Uterus (tissue), 4 donors: ENCODE data around the gene IL12B. TPM values are rescaled to one million over a fixed set of nuclear protein-coding genes. Genes with fewer than 3 reads are reported as not detected.

Source experiments
- DNase-seq, 2 donors: peaks; one replicate each; pipeline ENCODE4 v3.0.0-alpha.2; 2019 to 2020
- H3K27ac ChIP-seq, 2 donors: fragments of 200-600 bp; sonication (generic); 1 replicate in 1 of 2; 2 replicates in 1 of 2; pipeline ENCODE4 v1.5.1; 2016 to 2018
- H3K27me3 ChIP-seq, 2 donors: fragments of 200-600 bp; sonication (generic); one replicate each; pipeline ENCODE4 v1.5.1; 2018 to 2019; ENCODE audit warnings: control low read depth in 1 of 2
- H3K36me3 ChIP-seq, 2 donors: fragments of 200-600 bp; sonication (generic); one replicate each; pipeline ENCODE4 v1.5.1; 2019; ENCODE audit warnings: control low read depth in 1 of 2
- H3K4me1 ChIP-seq, 2 donors: fragments of 200-600 bp; sonication (generic); one replicate each; pipeline ENCODE4 v1.5.1; 2018 to 2019; ENCODE audit warnings: control low read depth in 1 of 2
- H3K4me3 ChIP-seq, 2 donors: fragments of 200-600 bp; sonication (generic); 1 replicate in 1 of 2; 2 replicates in 1 of 2; pipeline ENCODE4 v1.5.1; 2018 to 2019; ENCODE audit warnings: mild to moderate bottlenecking in 1 of 2
- H3K9me3 ChIP-seq, 2 donors: fragments of 200-600 bp; sonication (generic); one replicate each; pipeline ENCODE4 v1.5.1; 2019; ENCODE audit warnings: control low read depth in 1 of 2
- CTCF ChIP-seq, 4 experiments: fragments of 200-600 bp in 2 of 4; fragments of 450-650 bp in 2 of 4; sonication (generic) in 2 of 4; IDR thresholded peaks; one replicate each; pipeline ENCODE4 v1.5.1; 2016 to 2019; ENCODE audit warnings: antibody characterized with exemption in 4 of 4, mild to moderate bottlenecking in 2 of 4, moderate library complexity in 1 of 4
- POLR2A ChIP-seq, 2 donors: fragments of 450-650 bp; IDR thresholded peaks; one replicate each; pipeline ENCODE4 v1.6.1; 2016; ENCODE audit warnings: antibody characterized with exemption in 2 of 2, mild to moderate bottlenecking in 1 of 2, moderate library complexity in 1 of 2
- intact Hi-C: fragments of 100-400 bp; cut with DNase I; formaldehyde crosslinking; loops from one replicate; pipeline ENCODE4 v1.15.1; 2023; ENCODE audit warnings: low total_unique reads
- total RNA-seq, 4 donors: library from RNA; depleted of rRNA in 3 of 4; stranded (reverse); fragments of >200 nt in 3 of 4; gene quantifications; one replicate each; pipeline versions ENCODE4 v1.1.0 to v1.2.4, GENCODE V29; 2014 to 2023
- donor health status: DM: yes; HTN: yes; CAD: no.

IL12B gene
- total RNA-seq, 4 donors from 2014 or later: not detected

GRCh38 chr5:159338118-159338517, 7.8 kb upstream of the IL12B start:
- TF ChIP-seq CTCF (IDR thresholded peaks at IDR 0.05): no peak
- TF ChIP-seq POLR2A (IDR thresholded peaks at IDR 0.05): no peak
- H3K36me3 ChIP-seq: no peaks in the 10 kb centered on the region
- H3K27ac ChIP-seq: no peak overlapping the region
- no peaks in the 10 kb centered on the region for H3K4me1 ChIP-seq
- no peaks in the 10 kb centered on the region for H3K27me3 ChIP-seq
- intact Hi-C loops: no loop called here
- no peak overlapping the region for H3K4me3 ChIP-seq
- DNase-seq: no peak
- no peaks in the 10 kb centered on the region for H3K9me3 ChIP-seq

- TF ChIP-seq CTCF (IDR thresholded peaks at IDR 0.05) (no peak), POLR2A (IDR thresholded peaks at IDR 0.05) (no peak)
- Histone ChIP-seq H3K27ac (no peak overlapping the region), H3K4me1 (no peaks in the 10 kb centered on the region), H3K9me3 (no peaks in the 10 kb centered on the region), H3K36me3 (no peaks in the 10 kb centered on the region), H3K4me3 (no peak overlapping the region), H3K27me3 (no peaks in the 10 kb centered on the region)
- intact Hi-C loops: no loop called here
- DNase-seq: no peak
These were observed 7.0 kb upstream of the IL12B start for GRCh38 chr5:159337016-159337955.

DNA sequence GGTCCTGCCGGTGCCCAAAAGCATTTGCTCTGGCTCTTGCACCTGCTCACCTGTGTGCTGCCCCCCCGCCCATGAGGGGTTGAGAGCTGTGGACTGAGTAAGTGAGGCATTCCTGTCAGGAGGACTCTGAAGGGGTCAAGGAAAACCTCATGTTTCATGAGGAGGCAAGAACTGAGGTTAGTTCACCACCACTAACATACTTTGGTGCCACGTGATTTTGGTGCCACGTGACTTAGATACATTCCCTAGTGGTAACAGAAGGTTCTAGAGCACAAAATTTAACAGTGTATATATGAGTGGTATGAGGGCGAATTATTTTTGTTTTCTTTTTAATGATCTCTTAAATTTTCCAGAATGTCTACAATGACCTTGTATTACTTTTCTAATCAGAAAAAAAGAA, 6.3 kb upstream of the IL12B start:
- Histone ChIP-seq H3K27ac (no peak overlapping the region), H3K4me3 (no peak overlapping the region), H3K36me3 (no peaks in the 10 kb centered on the region), H3K9me3 (no peaks in the 10 kb centered on the region), H3K27me3 (no peaks in the 10 kb centered on the region), H3K4me1 (no peaks in the 10 kb centered on the region)
- intact Hi-C loops: no loop called here
- TF ChIP-seq CTCF (IDR thresholded peaks at IDR 0.05) (no peak), POLR2A (IDR thresholded peaks at IDR 0.05) (no peak)
- DNase-seq: no peak

GRCh38 chr5:159333545-159333925, 3.2 kb upstream of the IL12B start:
- intact Hi-C loops: no loop called here
- Histone ChIP-seq H3K4me1 (no peaks in the 10 kb centered on the region), H3K27me3 (no peaks in the 10 kb centered on the region), H3K27ac (no peak overlapping the region), H3K4me3 (no peak overlapping the region), H3K9me3 (no peaks in the 10 kb centered on the region), H3K36me3 (no peaks in the 10 kb centered on the region)
- TF ChIP-seq CTCF (IDR thresholded peaks at IDR 0.05): no peak
- TF ChIP-seq POLR2A (IDR thresholded peaks at IDR 0.05): no peak
- DNase-seq: no peak

DNA sequence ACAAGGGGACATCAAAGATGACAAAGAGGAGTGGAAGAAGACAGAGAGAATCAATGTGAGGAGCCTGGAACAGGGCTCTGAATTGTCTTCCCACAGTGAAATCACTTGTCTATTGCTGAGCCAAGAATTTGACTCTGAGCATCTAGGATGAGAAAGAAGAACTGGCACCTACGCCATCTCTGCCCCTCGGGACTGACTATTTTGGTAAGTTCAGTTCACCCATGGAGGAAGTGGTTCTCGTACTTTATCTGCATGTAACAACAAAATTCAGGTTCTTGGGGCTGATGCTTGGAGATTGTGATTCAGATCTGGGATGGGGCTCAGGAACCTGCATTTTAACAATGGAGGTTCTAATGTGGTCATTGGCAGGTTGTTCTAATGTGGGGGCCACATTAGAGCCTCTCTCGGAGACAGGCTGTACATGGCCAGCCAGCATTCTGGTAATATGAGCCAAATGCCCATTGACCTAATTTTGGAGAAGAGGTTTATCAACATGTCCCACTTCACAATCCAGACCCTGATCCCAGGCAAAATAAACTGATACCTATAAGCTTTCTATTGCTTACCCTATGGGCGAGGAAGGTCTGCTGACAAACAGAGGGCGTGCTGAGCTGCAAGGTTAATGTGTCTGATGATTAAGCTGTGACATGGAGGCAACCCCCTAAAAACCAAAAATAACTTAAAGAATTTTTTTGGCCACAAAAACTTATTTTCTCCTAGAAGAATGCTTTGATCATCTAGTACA, 2.7 kb upstream of the IL12B start:
- DNase-seq: no peak
- no peak overlapping the region for H3K27ac ChIP-seq
- H3K27me3 ChIP-seq: no peaks in the 10 kb centered on the region
- H3K36me3 ChIP-seq: no peaks in the 10 kb centered on the region
- no peaks in the 10 kb centered on the region for H3K9me3 ChIP-seq
- no peaks in the 10 kb centered on the region for H3K4me1 ChIP-seq
- intact Hi-C loops: no loop called here
- H3K4me3 ChIP-seq: no peak overlapping the region
- TF ChIP-seq POLR2A (IDR thresholded peaks at IDR 0.05) (no peak), CTCF (IDR thresholded peaks at IDR 0.05) (no peak)
